Dedifferentiated amniotic fluid mesenchymal stem cell (primary cell): ENCODE results near the gene MAP2K7.
"Not testable (repeated sequence)": the region's sequence is repeated elsewhere in the genome, so short reads cannot be mapped to it uniquely, and the experiment has no call there.

Experiments
- DNase-seq: peaks from one replicate; pipeline ENCODE4 v3.0.0-alpha.2; 2016; ENCODE audit errors: extremely low spot score

MAP2K7 gene

DNA sequence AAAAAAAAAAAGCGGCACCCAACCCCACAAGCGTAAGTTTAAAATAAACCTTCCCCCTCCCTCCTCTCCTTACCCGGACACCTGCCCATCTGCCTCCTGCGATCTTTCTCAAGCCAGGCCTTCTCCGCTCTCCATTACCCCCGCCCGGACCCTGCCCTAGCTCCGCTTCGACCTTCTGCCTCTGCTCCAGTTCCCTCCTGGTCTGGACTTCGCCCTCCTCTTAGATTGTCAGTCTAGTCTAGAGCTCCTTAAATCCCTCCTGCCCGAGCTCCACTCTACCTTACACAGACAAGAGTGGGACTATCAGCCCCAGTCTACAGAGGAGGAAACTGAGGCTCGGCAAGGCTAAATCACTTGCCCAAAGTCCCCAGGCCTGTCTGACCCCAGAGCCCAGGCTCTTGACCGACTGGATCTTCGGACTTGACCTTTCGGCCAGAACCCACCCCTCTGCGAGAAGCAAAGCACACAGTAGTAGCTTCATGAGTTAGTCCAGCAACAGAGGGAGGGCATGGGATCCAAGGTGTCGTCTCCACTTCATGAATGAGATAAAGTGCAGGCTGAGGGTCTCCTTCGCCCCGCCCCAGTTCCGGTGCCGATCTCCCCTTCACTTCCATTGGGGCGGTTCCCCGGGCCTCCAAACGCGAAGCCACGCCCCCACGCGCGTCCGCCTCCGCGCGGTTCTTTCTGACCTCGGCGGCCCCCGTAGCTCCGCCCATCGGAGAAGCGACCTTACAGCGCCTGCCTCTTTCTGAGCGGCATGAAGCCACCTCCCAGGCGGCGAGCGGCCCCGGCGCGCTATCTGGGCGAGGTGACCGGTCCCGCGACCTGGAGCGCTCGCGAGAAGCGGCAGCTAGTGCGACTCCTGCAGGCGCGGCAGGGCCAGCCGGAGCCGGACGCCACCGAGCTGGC is 16.2 kb downstream of the MAP2K7 start, which contains the start of gene SNAPC2:
Gene SNAPC2, plus strand, starts transcription at position 729 of the 909 bp plus-strand sequence. Its CDS starts 29 bp downstream, at position 758.
- peak; percentile 65 for DNase-seq

DNA sequence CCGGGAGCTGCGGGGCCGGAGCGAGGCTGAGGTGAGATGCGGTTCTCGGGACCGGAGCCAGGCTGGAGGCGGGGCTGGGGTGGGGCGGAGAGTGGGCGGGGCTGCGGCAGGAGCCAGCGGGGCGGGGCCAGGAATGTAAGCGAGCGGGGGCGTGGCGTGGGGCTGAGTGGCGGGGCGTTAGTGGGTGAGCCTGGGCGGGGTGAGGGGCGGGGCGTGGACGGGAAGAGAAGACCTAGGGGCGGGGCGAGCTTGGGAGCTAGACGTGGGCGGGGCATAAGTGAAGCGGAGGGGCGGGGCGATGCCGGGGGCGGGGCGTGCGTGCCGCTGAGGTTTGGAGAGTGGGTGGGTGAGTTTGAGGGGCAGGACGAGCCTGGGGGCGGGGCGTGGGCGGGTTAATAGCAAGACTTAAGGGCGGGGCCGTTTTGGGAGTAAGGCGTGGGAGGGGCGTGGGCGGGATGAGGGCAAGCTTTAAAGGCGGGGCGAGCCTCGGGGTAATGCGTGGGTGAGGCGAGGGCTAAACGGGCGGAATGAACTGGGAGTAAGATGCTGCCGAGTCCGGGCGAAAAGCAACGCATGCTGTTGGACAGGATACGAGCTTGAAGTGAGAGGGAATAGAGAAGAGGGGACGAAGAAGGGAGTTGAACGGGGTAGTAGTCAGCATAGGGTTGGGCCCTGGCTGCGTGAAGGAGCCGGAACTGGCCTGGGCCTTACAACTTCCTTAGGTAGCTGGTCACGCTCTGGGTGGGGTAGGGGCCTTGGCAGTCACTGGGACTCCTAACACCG is 17.0 kb downstream of the MAP2K7 start:
- peak; percentile 97 for DNase-seq

DNA sequence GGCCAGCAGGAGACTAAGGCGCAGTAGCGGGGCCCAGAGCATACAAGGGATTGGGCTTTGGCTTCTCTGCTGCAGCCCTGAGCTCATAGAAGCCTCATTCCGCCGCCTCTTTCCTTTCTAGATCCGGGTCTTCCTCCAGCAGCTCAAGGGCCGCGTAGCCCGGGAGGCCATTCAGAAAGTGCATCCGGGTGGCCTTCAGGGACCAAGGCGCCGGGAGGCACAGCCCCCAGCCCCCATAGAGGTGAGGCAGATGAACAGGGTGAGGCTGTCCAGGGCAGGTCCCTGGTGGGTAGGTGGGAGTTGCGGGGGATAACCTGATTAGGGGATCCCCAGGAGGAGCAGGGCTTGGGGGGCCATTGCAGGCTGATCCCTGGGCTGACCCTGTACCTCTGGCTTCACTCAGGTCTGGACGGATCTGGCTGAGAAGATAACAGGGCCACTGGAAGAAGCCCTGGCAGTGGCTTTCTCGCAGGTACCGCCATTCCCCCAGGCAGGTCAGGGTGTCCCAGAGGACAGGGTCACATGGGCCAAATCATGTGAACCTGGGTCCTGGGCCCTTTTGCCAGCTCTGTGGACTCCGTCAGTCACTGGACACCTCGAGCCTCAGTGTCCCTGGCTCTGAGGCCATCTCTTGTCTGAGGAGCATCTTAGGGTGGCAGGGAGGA is 17.8 kb downstream of the MAP2K7 start:
- DNase-seq: no peak

DNA sequence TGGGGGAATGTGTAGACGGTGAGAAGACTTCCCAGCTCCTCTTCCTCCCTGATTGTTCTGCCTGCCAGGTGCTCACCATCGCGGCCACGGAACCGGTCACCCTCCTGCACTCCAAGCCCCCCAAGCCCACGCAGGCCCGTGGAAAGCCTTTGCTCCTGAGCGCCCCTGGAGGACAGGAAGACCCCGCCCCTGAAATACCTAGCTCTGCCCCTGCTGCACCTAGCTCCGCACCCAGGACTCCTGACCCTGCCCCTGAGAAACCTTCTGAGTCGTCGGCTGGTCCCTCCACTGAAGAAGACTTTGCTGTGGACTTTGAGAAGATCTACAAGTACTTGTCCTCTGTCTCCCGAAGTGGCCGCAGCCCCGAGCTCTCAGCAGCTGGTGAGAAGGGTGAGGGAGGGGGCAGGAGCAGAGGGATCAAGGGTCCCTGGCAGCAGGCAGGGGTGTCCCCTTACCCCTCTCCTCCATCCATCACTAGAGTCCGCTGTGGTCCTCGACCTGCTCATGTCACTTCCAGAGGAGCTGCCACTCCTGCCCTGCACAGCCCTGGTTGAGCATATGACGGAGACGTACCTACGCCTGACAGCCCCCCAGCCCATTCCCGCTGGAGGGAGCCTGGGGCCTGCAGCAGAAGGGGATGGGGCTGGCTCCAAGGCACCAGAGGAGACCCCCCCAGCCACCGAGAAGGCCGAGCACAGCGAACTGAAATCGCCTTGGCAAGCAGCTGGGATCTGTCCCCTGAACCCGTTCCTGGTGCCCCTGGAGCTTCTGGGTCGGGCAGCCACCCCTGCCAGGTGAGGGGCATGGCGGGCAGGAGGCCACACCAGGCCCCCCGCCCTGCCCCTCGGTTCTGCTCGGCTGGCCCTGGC is 18.5 kb downstream of the MAP2K7 start:
- DNase-seq: no peak

DNA sequence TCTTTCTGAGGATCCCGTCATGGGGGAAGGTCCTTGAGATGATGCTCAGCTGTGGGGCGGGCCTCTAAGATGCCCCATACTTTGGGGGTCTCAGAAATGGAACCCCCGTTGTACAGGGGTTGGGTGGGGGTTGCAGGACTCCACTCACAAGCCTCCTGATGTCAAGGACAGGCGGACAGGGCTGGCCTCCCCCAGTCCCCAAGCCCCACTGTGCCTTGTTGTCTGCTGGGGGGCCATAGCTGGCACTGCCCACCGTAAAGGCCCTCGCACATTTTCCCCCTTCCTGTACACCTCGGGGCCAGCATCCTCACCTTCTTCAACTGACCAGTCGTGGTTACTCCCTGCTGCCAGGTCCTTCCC is 19.1 kb downstream of the MAP2K7 start:
- no peak for DNase-seq

DNA sequence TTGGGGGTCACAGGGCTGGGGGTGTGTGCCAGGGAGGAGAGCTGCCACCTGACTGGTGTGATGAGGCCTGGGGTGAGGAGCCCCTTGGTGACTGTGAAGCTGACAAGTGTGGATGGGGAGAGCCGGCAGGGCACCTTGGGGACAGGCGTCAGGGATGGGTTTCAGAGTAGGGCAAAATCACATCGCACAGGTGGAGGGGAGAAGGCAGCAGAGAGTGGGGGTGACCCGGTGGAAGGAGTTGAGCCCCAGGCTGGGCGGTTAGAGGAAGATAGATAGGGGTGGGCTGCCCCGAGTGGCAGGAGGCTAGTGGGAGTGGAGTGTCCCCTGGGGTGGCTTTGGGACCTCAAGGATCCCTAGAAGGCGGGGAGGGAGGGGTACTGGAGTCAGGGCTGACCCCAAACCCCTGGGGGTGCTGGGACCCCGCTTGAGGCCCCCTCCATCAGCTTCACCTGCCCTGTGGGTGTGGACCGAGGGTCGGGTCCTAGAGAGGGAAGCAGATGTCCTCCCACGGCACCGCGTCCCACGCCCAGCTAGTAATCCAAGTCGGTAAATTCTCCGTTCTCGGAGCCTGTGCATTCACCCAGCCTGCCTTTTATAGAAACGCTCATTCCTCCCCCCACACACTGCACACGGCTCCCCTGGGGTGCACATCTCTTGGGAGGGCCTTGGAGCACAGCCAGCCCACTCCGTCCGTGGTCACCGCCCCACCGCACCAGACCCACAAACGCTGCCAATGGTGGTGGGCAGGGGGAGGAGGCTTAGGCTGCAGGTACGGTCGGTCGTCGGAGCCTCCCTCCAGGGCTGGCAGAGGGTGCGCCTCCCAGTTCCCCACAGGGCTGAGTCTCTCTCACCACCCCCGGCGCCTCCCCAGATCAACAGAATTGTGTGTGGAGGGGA is 19.9 kb downstream of the MAP2K7 start:
- DNase-seq: no peak

DNA sequence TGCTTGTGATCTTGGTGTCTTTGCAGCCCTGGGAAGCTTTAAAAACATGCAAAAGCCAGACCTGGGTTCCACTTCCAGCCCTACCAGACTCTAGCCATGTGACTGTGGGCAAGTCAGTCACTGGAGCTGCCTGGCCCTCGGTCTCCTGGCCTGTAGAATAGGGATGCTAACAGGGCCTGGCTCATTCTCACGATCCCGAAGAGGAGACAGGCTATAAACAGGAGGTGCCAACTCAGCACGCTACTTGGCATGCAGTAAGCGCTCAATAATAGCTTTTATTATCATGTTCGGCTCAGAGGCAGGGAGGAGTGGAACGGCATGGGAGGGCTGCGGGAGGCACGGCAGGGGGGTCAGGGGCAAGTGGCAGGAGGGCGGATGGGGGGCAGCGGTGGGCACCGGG is 20.6 kb downstream of the MAP2K7 start:
- no peak for DNase-seq

DNA sequence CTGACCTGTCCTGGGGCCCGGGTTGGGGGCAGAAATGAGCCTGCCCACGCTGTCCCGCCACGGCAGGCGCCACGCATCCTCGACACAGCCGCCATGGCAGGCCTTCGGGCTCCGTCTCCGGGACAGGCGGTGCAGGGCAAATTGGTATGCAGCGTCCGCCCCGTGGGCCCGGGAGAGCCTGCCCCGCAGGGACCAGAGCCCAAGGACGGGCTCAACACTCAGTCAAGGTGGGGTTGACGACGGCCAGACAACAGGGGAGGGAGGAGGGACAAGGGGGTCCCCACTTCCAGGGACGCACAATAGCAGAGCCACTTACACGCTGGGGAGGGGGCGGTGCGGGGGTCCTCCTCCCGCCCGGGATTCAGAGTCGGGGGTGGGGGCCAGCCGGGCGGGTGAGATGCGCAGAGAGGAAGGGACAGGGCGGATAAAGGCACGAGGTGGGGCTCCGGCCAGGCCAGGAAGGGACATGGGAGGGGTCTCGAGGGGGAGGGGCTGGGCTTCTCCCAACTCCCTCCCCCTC is 21.0 kb downstream of the MAP2K7 start:
- DNase-seq: no peak

DNA sequence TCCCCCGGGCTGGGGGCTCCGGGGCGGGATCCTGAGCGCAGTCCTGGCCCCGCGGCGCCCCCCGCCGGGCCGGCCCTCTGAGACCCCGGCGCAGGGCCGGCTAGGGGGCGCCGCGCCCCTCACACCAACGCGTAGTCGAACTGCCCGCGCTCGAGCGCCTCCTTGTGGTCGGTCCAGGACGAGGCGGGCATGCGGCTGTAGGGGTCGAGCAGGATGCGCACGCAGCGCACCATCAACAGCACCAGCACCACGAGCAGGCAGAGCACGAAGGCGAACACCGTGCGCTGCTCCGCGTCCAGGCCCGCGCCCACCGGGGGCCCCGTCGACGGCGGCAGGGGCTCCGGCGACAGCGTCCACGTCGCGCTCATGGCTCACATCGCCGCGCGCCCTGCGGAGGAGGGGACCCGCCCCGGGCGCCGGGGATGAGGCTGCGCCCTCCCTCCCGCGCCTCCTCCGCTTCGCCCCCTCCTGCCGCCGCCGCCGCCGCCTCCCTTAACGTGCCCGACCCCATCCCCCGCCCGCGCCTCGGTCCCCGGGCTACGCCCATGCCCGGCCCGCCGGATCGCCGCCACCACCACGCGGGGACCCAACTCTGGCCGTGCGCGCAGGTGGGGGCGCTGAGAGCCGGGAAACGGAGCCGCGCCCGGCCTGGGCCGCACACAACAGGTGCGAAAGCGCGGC is 21.6 kb downstream of the MAP2K7 start:
- DNase-seq: no peak

DNA sequence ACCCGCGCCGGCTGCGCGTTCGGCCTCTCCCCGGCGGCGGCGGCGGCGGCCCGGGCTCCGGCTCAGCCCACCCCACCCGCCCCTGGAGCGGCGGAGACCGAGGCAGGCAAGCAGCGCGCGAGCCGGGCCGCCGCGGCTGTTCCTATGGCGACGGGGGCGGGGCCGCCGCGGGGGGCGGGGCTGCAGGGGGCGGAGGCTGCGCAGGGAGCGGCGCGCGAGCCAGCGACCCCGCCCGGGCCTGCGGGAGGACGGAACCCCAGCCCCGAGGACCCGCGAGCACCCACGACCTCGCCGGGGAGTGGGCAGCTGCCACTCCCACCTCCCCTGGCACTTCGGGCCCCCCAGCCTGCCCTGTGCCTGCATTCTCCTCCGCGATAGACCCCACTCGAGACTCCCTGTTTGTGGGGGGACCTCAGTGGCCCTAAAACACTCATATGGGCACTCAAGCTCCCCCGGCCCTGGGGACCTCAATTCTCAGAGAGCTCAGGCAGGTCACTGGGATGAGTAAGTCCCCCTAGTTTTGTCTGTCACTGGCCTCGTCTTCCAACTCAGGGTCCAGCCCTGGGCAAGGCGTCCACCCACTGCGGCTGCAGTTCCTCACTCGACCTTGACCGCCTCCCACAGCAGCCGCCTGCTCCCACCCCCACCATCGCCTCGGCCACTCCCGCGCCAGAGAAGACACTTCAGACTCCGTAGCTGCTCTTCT is 22.5 kb downstream of the MAP2K7 start, which contains the start of gene CTXN1:
Gene CTXN1, minus strand, starts transcription at position 115 of the 706 bp plus-strand sequence. CDS start 597 bp downstream, outside the sequence.
- DNase-seq: no peak

DNA sequence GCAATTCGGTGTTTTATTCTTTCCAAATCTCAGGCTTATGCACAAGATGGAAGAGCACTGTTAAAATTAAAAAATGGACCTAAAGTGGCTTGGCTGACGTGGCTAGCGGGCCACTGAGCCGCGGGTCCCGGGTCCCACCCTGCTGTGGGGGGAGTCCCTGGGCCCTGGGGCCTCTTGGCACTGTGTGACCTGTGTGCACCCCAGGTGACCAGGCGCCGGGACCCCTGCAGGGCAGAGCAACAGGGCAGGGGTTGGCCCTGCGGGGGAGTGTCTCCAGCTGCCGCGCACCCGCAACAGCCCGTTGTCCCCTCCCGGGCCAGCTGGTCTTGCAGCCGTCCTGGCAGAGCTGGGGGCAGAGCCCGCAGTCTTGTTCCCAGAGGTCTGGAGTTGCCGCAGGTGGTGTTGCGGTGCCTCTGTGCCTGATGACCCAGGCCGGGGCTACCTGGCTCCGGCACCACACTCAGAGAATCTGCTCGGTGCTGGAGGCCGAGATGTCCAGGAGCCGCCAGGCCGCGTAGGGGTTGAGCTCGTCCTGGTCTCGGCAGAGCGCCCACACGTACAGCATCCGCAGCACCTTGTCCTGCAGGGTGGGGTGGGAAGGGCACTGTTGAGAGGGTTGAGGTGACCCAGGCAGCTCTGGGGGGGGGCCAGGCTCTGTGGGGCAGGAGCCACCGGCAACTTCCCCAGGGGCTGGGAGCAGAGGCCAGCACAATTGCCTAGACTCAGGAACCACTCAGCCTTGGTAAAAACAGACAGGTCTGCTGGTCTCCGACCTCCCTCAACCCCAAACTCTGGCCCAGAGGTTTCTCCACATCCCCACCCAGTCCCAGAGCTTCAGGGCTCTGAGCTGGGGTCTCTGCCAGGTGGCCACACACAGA is 23.3 kb downstream of the MAP2K7 start:
- no peak for DNase-seq

DNA sequence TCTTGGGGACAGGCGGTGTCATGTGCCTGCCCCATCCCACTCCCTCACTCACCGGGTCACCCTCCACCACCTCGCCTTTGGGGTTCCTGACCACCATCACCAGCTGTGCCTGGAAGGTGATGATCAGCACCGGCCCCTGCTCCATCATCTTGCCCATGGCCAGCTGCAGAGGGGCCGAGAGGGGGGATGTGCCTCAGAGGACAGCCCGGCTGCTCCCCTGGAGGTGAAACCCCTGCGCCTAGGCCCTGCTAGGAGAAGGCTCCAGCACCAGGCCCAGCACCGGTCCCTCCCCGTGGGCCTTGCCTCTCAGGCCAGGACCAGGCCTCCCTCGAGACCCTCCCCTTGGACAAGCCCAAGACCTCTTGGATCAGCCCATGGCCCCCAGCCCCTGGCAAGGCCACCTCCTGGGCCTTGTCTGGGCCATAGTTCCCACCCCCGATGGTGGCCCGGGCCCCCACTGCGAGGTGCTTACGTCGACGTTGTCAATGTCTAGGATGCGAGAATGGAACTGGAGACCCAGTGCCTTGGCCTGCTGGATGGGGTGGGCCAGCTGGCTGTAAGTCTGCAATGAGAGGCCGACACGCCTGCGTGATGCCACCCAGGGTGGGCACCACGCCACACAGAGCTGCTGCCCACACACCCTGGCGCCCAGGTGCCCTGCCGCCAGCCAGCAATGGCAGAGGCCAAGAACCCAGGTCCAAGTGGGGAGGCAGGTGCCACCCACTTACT is 24.1 kb downstream of the MAP2K7 start:
- no peak for DNase-seq

DNA sequence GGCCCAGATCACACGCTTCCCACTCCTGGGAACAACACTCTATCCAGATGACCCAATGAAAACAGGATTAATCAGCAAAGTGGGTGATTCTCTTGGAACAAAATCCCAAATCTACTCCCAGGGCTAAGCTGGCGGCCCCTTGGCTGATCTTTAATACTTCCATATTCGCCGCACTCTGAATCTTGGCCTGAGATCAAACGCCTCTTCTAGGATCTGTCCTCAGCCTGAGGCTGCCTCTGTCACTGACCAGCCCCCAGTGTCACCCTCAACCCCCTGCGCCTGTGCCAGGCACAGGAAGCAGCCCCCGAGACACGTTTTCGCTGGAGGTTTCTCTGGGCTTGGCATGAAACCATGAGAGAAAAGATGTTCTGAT is 24.6 kb downstream of the MAP2K7 start:
- DNase-seq: no peak

DNA sequence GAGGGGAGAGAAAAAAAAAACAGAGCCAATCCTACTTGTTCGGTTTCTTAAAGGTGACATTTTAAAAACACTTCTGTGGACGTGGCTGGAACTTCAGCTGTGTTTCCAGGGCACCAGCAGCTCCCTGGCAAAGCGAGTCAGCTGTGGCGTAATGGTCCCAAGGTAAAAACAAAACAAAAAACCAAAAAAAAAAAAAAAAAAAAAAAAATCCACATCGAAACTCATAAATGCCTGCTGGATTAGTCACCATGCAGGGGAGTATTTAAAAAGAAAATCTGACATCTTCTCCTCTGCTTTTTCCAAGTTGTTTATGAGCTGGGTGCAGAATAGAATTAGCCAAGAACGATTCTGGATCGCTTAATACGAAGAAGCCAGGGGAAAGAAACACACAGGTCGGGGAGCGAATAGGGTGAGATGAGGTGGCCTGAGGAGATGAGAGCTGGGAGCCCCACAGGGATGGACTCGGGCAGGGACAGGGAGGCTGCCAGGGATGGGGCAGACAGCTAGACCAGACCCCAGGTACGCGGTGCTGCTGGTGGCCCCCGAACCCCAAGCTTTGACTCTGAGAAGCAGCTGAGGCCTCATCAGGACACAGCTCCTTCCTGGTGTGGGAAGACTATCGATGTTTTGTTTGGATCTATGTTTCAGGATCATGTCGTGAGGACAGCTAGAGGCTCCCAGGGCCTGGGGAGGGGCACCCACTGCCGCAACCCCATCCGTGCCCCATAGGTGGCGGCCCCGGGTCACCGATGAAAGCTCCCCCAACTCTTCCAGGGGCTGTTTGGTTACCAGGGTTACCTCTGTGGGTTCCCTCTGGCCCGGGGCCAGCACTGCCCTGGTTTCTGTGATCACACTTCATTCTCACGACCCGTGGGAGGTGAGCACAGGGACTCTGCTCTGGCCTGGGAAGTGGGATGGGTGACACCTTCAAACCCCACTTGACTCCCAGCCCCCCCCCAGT is 25.3 kb downstream of the MAP2K7 start:
- peak; percentile 56 for DNase-seq

DNA sequence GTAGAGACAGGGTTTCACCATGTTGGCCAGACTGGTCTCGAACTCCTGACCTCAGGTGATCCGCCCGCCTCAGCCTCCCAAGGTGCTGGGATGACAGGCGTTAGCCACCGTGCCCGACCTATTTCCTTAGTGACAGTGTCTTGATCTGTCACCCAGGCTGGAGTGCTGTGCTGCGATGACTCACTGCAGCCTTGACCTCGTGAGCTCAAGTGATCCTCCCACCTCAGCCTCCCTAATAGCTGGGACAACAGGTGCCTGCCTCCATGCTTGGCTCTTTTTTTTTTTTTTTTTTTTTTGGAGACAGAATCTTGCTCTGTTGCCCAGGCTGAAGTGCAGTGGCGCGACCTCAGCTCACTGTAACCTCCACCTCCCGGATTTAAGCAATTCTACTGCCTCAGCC is 26.4 kb downstream of the MAP2K7 start:
- not testable (repeated sequence) for DNase-seq

DNA sequence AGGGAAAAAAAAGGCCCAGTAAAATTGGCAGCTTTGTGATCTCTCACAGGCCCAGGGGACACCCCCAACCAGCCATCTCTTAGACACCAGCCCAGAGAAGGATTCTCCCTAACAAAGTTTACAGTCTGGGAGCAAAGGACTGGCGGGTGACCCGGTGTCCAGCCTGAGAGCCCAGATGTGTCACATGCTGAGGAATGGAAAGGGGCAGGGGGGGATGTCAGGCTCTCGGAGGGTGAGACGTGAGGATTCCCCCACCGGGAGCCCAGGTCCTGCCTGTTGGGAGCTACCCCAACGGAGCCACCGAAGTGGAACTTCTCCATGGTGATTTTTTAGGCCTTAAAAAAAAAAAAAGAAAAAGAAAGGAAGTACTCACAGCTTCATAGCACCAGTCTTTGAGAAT is 27.1 kb downstream of the MAP2K7 start:
- no peak for DNase-seq
